Ovary (tissue), 9 donors: ENCODE data around the gene KBTBD6. TPM values are rescaled to one million over a fixed set of nuclear protein-coding genes. Genes with fewer than 3 reads are reported as not detected.

Experiments
- DNase-seq, 5 donors: peaks; one replicate each; pipeline ENCODE4 v3.0.0-alpha.2; 2019 to 2020
- H3K27ac ChIP-seq, 2 donors: fragments of 200-600 bp; one replicate each; pipeline versions ENCODE4 v1.5.1 to v1.8.0; 2019 to 2022
- H3K27me3 ChIP-seq: fragments of 200-600 bp; one replicate; pipeline ENCODE4 v1.8.0; 2022
- H3K36me3 ChIP-seq: fragments of 200-600 bp; sonication (generic); one replicate; pipeline ENCODE4 v1.5.1; 2019
- H3K4me1 ChIP-seq: one replicate; pipeline ENCODE4 v1.8.1; 2013; ENCODE audit warnings: mild to moderate bottlenecking, moderate library complexity; ENCODE audit not compliant: insufficient read depth
- H3K4me3 ChIP-seq: fragments of 200-600 bp; sonication (generic); one replicate; pipeline ENCODE4 v1.5.1; 2017
- H3K9me3 ChIP-seq, 2 donors: fragments of 200-600 bp in 1 of 2; sonication (generic) in 1 of 2; one replicate each; pipeline versions ENCODE4 v1.5.1 to v1.8.1; 2013 to 2019; ENCODE audit warnings: mild to moderate bottlenecking in 1 of 2, moderate library complexity in 1 of 2
- CTCF ChIP-seq, 3 donors: fragments of 450-650 bp in 2 of 3; fragments of 200-600 bp in 1 of 3; IDR thresholded peaks; one replicate each; pipeline versions ENCODE4 v1.5.1 to v1.8.0; 2016 to 2022; ENCODE audit warnings: antibody characterized with exemption in 3 of 3, mild to moderate bottlenecking in 1 of 3
- EP300 ChIP-seq: sonication (generic); formaldehyde crosslinking; IDR thresholded peaks from one replicate; pipeline ENCODE4 v1.6.1; 2017; ENCODE audit warnings: antibody characterized with exemption
- POLR2A ChIP-seq: fragments of 450-650 bp; IDR thresholded peaks from one replicate; pipeline ENCODE4 v1.6.1; 2017; ENCODE audit warnings: antibody characterized with exemption, mild to moderate bottlenecking, moderate library complexity
- whole genome bisulfite sequencing, 3 donors: extraction: QIAGEN DNeasy Blood & Tissue Kit in 1 of 3; methylation state at CpG; one replicate each; pipeline versions ENCODE4 v1.1.5 to v1.1.7; 2013 to 2017; 5-methylcytosine and 5-hydroxymethylcytosine counted together
- intact Hi-C, 4 donors: fragments of 100-400 bp; cut with DNase I; formaldehyde crosslinking; loops; one replicate each; pipeline versions ENCODE4 v1.11.0 to v1.15.1; 2022 to 2023
- polyA plus RNA-seq, 2 donors: library from polyadenylated mRNA; stranded (reverse); fragments of 200-250 nt in 1 of 2; fragments of 350-450 nt in 1 of 2; fragmentation: Illumina TruSeq in 1 of 2; extraction: RNeasy Lipid Tissue Mini Kit (QIAGEN cat#74804) in 1 of 2; gene quantifications; one replicate each; pipeline ENCODE4 v1.2.3, GENCODE V29; 2013 to 2014
- total RNA-seq, 7 donors: library from RNA; depleted of rRNA in 2 of 7; stranded (reverse); fragments of >200 nt in 2 of 7; fragmentation: NEBNext Ultra II Directional in 3 of 7; extraction: Animal tissue kit (Norgen Biotek cat#: 25700) in 3 of 7; gene quantifications; one replicate each; pipeline versions ENCODE4 v1.1.0 to v1.2.4, GENCODE V29; 2016 to 2023
- donor health status: DM: no; HTN: no; CAD: no; lungs with moderate emphysema.
- donor health status: DM: no; HTN: no; CAD: no.
- donor health status: Bipolar disorder and iron deficiency.
- donor health status: DM: yes; HTN: yes; CAD: no.
- donor health status: DM: no; HTN: no; CAD: no.
- donor health status: DM: yes; HTN: yes; CAD: no.

Gene KBTBD6
- total and polyA plus RNA-seq, 9 donors, result 3.7 to 13.9 (median 8.2) TPM

DNA sequence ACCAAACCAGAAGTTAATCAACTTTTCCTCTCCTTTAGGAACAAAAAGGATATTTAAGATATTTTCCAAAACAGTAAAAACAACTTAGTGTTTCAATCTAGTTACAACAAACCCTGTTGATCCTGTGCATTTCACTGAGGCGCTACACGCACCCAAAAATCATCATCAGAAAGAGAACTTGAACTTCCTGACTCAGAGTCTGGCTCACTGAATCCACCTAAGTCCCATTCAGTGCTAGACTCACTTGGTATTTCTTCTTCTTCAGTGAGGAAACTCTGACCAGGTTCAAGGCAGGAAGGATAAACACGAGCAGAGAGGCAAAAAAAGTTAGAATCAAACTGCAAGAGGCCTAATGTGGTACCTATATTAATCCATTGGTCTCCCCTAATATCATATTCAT lies 2.2 kb downstream of the KBTBD6 start:
- WGBS, 3 donors, result 83 to 86% (median 85%) methylated on average over 3 of the region's 3 CpGs
- intact Hi-C loops, result loop anchor here in 2 of 4 donors (5.0 to 10.0 kb wide), 2 partner anchors 62 to 74 kb away; partner anchors contain the start of gene KBTBD7 (in 1 of the 2)
- Histone ChIP-seq H3K27me3 (no peaks in the 10 kb centered on the region), H3K4me3 (no peak overlapping the region), H3K9me3 (no peaks in the 10 kb centered on the region), H3K4me1 (peaks cover 14% of the 10 kb centered on the region), H3K27ac (no peak overlapping the region), H3K36me3 (no peaks in the 10 kb centered on the region)
- TF ChIP-seq CTCF (IDR thresholded peaks at IDR 0.05) (no peak), POLR2A (no peak), EP300 (no peak)
- no peak for DNase-seq

DNA sequence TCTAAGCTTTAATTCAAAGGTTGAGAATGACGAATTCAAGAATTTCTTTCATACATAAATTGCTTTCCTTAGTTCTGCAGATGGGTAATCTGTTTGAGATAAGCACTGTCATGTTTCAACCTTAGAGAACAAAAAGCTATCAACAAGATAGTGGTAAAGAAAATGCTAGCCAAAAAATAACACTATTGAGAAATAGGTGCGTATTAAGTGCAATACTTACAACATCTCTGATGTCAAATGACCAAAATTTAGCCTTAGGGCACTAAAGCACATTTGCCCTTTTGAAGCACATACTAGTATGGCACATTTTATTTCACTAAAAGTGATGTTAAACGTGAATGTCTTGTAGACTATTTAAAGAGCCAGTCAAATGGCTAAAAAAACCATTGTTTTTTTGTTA lies 4.9 kb downstream of the KBTBD6 start:
- H3K27me3 ChIP-seq, result no peaks in the 10 kb centered on the region
- no peak for DNase-seq
- no peak for TF ChIP-seq POLR2A
- TF ChIP-seq EP300, result no peak
- no peak for TF ChIP-seq CTCF (IDR thresholded peaks at IDR 0.05)
- H3K36me3 ChIP-seq, result no peaks in the 10 kb centered on the region
- peaks cover 11% of the 10 kb centered on the region for H3K4me1 ChIP-seq
- 78 to 88% (median 81%) methylated on average over 3 of the region's 3 CpGs for WGBS, 3 donors
- H3K4me3 ChIP-seq, result no peak overlapping the region
- intact Hi-C loops, result no loop called here
- H3K9me3 ChIP-seq, result no peaks in the 10 kb centered on the region
- no peak overlapping the region for H3K27ac ChIP-seq

- Histone ChIP-seq H3K4me3 (no peak overlapping the region), H3K36me3 (no peaks in the 10 kb centered on the region), H3K27ac (no peak overlapping the region), H3K4me1 (no peaks in the 10 kb centered on the region), H3K9me3 (no peaks in the 10 kb centered on the region), H3K27me3 (no peaks in the 10 kb centered on the region)
- TF ChIP-seq POLR2A (no peak), CTCF (IDR thresholded peaks at IDR 0.05) (no peak), EP300 (no peak)
- DNase-seq, result no peak
- intact Hi-C loops, result no loop called here
- 45 to 52% (median 46%) methylated on average over 2 of the region's 2 CpGs for WGBS, 3 donors
Observed at GRCh38 chr13:41122838-41123237, 9.8 kb downstream of the KBTBD6 start.

DNA sequence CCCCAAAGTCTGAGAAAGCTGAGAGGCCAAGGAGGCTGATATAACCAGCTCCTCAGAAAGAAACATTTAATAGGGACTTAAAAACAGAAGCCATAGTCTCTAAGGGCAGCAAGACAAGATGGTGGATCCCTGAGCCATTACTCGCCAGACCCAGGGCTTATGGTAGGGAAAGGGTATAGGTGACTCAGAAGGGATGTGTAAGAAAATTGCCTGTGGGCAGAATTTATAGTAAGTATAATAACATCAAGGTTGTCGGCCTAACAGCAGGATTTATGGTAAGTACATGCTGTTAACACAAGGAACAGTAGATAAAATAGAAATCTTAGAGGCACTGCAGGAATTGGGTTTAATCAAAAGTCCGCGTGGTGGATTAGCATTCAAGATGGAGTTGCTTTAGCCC lies 14.7 kb downstream of the KBTBD6 start:
- DNase-seq, result no peak
- H3K36me3 ChIP-seq, result no peaks in the 10 kb centered on the region
- WGBS, 3 donors, result 76 to 83% (median 78%) methylated on average over 4 of the region's 4 CpGs
- H3K27ac ChIP-seq, result no peak overlapping the region
- H3K27me3 ChIP-seq, result no peaks in the 10 kb centered on the region
- no peaks in the 10 kb centered on the region for H3K9me3 ChIP-seq
- no peak overlapping the region for H3K4me3 ChIP-seq
- no peaks in the 10 kb centered on the region for H3K4me1 ChIP-seq
- intact Hi-C loops, result no loop called here
- TF ChIP-seq POLR2A, result no peak
- no peak for TF ChIP-seq EP300
- no peak for TF ChIP-seq CTCF (IDR thresholded peaks at IDR 0.05)
